GM10266 (cell line): Measurements from ENCODE around the gene CAMK2G.
A peak's percentile ranks its signal among the peaks of the same experiment; 100 is the strongest.

Experiments
- DNase-seq: peaks from one replicate; pipeline ENCODE4 v3.0.0; 2012; ENCODE audit errors: extremely low spot score
- TF ChIP-seq, protein P1 (sequence below): IDR thresholded peaks from 2 replicates; pipeline ENCODE4 v1.5.1; 2012; ENCODE audit warnings: mild to moderate bottlenecking, low read depth; ENCODE audit not compliant: control insufficient read depth, insufficient read depth; ENCODE audit errors: missing control alignments

Gene CAMK2G

DNA sequence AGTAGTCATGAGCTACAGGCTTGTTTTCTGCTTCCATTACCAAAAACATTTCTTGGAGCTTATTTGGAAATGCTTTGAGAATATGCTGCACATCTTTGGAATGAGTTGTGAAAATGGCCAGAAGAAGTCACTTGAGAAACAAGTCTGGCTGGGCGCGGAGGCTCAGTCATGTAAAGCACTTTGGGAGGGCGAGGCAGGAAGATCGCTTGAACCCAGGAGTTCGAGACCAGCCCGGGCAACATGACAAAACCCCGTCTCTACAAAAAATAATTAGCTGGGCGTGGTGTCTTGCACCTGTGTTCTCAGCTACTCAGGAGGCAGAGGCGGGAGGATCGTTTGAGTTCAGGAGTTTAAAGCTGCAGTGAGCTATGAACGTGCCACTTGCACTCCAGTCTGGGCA is 93.4 kb downstream of the CAMK2G start:
- no peak for DNase-seq
- TF ChIP-seq, protein P1, sequence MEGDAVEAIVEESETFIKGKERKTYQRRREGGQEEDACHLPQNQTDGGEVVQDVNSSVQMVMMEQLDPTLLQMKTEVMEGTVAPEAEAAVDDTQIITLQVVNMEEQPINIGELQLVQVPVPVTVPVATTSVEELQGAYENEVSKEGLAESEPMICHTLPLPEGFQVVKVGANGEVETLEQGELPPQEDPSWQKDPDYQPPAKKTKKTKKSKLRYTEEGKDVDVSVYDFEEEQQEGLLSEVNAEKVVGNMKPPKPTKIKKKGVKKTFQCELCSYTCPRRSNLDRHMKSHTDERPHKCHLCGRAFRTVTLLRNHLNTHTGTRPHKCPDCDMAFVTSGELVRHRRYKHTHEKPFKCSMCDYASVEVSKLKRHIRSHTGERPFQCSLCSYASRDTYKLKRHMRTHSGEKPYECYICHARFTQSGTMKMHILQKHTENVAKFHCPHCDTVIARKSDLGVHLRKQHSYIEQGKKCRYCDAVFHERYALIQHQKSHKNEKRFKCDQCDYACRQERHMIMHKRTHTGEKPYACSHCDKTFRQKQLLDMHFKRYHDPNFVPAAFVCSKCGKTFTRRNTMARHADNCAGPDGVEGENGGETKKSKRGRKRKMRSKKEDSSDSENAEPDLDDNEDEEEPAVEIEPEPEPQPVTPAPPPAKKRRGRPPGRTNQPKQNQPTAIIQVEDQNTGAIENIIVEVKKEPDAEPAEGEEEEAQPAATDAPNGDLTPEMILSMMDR = no peak

DNA sequence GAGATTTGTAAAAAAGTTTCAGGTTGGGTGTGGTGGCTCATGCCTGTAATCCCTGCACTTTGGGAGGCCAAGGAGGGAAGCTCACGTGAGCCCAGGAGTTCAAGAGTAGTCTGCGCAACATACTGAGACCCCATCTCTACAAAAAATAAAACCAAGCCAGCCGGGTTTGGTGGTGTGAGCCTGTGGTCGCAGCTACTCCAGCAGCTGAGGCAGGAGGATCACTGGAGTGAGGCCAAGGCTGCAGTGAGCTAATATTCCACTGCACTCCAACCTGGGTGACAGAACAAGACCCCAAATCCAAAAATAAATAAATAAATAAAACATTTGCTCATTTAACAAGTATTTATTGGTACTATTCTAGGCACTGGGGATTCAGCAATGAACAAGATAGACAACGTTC is 94.1 kb downstream of the CAMK2G start:
- TF ChIP-seq, protein P1 = no peak
- no peak for DNase-seq

GRCh38 chr10:73779539-73780197 is 94.7 kb downstream of the CAMK2G start:
- TF ChIP-seq, protein P1 = no peak
- DNase-seq = no peak

GRCh38 chr10:73779018-73779417 is 95.3 kb downstream of the CAMK2G start:
- TF ChIP-seq, protein P1 = no peak

GRCh38 chr10:73774637-73775036 is 99.7 kb downstream of the CAMK2G start:
- peak; percentile 39 for DNase-seq
- TF ChIP-seq, protein P1 = peak; percentile 31

More at GRCh38 chr10:73779018-73779417, 95.3 kb downstream of the CAMK2G start:
- DNase-seq = no peak

- peak; percentile 38 for DNase-seq
- TF ChIP-seq, protein P1 = no peak
Observed at GRCh38 chr10:73773152-73773879, 101.0 kb downstream of the CAMK2G start.

GRCh38 chr10:73772281-73773151 is 101.8 kb downstream of the CAMK2G start:
- TF ChIP-seq, protein P1 = peak; percentile 22
- DNase-seq = peak; percentile 86
